Measurements from ENCODE around the gene HOXA3.

GRCh38 chr7:27156508-27156898 lies 4.1 kb upstream of the HOXA3 start, which contains the start of gene HOXA7:
- no peak for TF ChIP-seq CTCF (IDR thresholded peaks at IDR 0.05 in 8 of 11, conservative IDR thresholded peaks at IDR 0.05 in 3 of 11)
- no peak for TF ChIP-seq POLR2A (IDR thresholded peaks at IDR 0.05)

Data from spleen (tissue), 7 donors.